Measurements from ENCODE around the gene FIZ1. TPM values are rescaled to one million over a fixed set of nuclear protein-coding genes. Genes with fewer than 3 reads are reported as not detected.
"Not testable (repeated sequence)": the region's sequence is repeated elsewhere in the genome, so short reads cannot be mapped to it uniquely, and the experiment has no call there.

Gene FIZ1
- total and polyA plus RNA-seq, 2 experiments from 2014 or later = 5.4 to 10.1 TPM

DNA sequence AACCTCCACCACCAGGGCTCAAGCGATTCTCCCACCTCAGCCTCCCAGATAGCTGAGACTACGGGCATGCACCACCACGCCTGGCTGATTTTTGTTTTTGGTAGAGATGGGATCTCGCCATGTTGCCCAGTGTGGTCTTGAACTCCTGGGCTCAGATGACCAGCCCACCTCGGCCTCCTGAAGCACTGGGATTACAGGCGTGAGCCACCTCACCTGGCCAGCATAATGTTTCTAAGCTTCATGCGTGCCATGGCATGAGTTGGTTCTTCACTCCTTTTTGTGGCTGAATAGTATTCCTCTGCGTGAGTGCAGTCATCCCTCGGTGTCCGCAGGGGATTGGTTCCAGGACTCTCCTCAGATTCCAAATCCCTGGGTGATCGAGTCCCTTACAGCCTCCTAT is 14.4 kb downstream of the FIZ1 start (continued):
- TF ChIP-seq ZNF331 (CRISPR knock-in tag; IDR thresholded peaks at IDR 0.05; ENCODE audit: low read depth) (no peak), EZH2 (IDR thresholded peaks at IDR 0.05; ENCODE audit: low read depth, unreplicated experiment) (no peak), JUNB (IDR thresholded peaks at IDR 0.05; ENCODE audit: unreplicated experiment) (no peak), STAT1 (IDR thresholded peaks at IDR 0.05; ENCODE audit: unreplicated experiment) (no peak), NANOG (IDR thresholded peaks at IDR 0.05; ENCODE audit: borderline replicate concordance) (no peak), ZNF114 (CRISPR knock-in tag; IDR thresholded peaks at IDR 0.05) (no peak), EZH2phosphoT487 (IDR thresholded peaks at IDR 0.05; ENCODE audit: unreplicated experiment) (no peak), ETS1 (IDR thresholded peaks at IDR 0.05) (no peak), POLR2AphosphoS5 (IDR thresholded peaks at IDR 0.05; ENCODE audit: low read depth) (no peak), CREB1 (CRISPR knock-in tag; IDR thresholded peaks at IDR 0.05; ENCODE audit: low read depth) (no peak)
- TF ChIP-seq, protein P1, sequence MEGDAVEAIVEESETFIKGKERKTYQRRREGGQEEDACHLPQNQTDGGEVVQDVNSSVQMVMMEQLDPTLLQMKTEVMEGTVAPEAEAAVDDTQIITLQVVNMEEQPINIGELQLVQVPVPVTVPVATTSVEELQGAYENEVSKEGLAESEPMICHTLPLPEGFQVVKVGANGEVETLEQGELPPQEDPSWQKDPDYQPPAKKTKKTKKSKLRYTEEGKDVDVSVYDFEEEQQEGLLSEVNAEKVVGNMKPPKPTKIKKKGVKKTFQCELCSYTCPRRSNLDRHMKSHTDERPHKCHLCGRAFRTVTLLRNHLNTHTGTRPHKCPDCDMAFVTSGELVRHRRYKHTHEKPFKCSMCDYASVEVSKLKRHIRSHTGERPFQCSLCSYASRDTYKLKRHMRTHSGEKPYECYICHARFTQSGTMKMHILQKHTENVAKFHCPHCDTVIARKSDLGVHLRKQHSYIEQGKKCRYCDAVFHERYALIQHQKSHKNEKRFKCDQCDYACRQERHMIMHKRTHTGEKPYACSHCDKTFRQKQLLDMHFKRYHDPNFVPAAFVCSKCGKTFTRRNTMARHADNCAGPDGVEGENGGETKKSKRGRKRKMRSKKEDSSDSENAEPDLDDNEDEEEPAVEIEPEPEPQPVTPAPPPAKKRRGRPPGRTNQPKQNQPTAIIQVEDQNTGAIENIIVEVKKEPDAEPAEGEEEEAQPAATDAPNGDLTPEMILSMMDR (conservative IDR thresholded peaks at IDR 0.05; ENCODE audit: low read depth in 2 of 2) = no peak

DNA sequence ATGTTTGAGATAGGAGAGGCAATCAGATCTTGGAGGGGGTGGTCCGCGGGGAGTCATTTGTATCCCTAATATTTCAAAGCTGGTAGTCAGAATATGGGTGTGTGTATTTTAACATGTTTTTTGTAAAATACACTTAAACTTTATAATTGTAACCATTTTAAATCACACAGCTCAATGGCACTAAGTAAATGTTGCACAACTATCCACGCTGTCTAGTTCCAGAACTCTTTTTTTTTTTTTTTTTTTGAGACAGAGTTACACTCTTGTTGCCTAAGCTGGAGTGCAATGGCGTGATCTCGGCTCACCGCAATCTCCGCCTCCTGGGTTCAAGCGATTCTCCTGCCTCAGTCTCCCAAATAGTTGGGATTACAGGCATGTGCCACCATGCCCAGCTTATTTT is 15.4 kb downstream of the FIZ1 start:
- not testable (repeated sequence) for H3K9me2 ChIP-seq (ENCODE audit: insufficient read depth); H3K4me3 ChIP-seq; H3K36me3 Mint-ChIP-seq (ENCODE audit: low read depth); H3K27me3 ChIP-seq (ENCODE audit: insufficient read depth); H3K9me3 Mint-ChIP-seq; H3K4me3 Mint-ChIP-seq; H3K36me3 ChIP-seq (ENCODE audit: insufficient read depth); H3K27ac Mint-ChIP-seq; DNase-seq (ENCODE audit: low spot score); H2AFZ ChIP-seq; ATAC-seq; H3K27ac ChIP-seq (ENCODE audit: low read depth); H3K4me2 ChIP-seq; H4K20me1 ChIP-seq (replicated peaks; ENCODE audit: insufficient read depth)
- Histone ChIP-seq H3K79me2 (replicated peaks; ENCODE audit: insufficient read depth) (peaks cover 13% of the 10 kb centered on the region; the same call in 1 of the 2 replicates), H3F3A (replicated peaks; ENCODE audit: low read depth) (peaks cover 23% of the 10 kb centered on the region), H3K4me1 (ENCODE audit: insufficient read depth) (peaks cover 14% of the 10 kb centered on the region)
- peaks cover 25% of the 10 kb centered on the region for H3K27me3 Mint-ChIP-seq (ENCODE audit: insufficient read depth, low read depth, poor library complexity)
- H3K4me1 Mint-ChIP-seq = peaks cover 23% of the 10 kb centered on the region

GRCh38 chr19:55582284-55582683 is 17.0 kb downstream of the FIZ1 start:
- ATAC-seq; H3K9me3 Mint-ChIP-seq; H3K27me3 ChIP-seq (ENCODE audit: insufficient read depth); DNase-seq (ENCODE audit: low spot score); H4K20me1 ChIP-seq (replicated peaks; ENCODE audit: insufficient read depth); H3K36me3 ChIP-seq (ENCODE audit: insufficient read depth); H3K4me2 ChIP-seq; H3K4me3 ChIP-seq; H3K27ac ChIP-seq (ENCODE audit: low read depth); H3K27ac Mint-ChIP-seq; H2AFZ ChIP-seq; H3K9me2 ChIP-seq (ENCODE audit: insufficient read depth); H3K4me3 Mint-ChIP-seq: not testable (repeated sequence)
- peaks cover 23% of the 10 kb centered on the region for H3F3A ChIP-seq (replicated peaks; ENCODE audit: low read depth)
- Mint-ChIP-seq H3K4me1 (peaks cover 21% of the 10 kb centered on the region), H3K27me3 (ENCODE audit: insufficient read depth, low read depth, poor library complexity) (peaks cover 23% of the 10 kb centered on the region), H3K36me3 (ENCODE audit: low read depth) (peaks cover 10% of the 10 kb centered on the region)
- peaks cover 13% of the 10 kb centered on the region; the same call in 1 of the 2 replicates for H3K79me2 ChIP-seq (replicated peaks; ENCODE audit: insufficient read depth)
- H3K4me1 ChIP-seq (ENCODE audit: insufficient read depth) = peaks cover 14% of the 10 kb centered on the region
